IMR-90 (cell line): Measurements from ENCODE around the gene RAB2B. TPM values are rescaled to one million over a fixed set of nuclear protein-coding genes. Genes with fewer than 3 reads are reported as not detected.

Experiments
- ATAC-seq: fragments of 200-7000 bp; cut with Tn5 transposase; 2 replicates; pipeline ENCODE4 v1.9.1; 2020; ENCODE audit warnings: low read depth, mild to moderate bottlenecking, moderate library complexity
- BruUV-seq: library from RNA; stranded (reverse); fragments of 400-500 nt; replicated peaks from 2 replicates; lab custom pipeline; 2021; lab: Mats Ljungman, UMichigan
- CTCF ChIA-PET: fragments of 300-600 bp; formaldehyde crosslinking; extraction: SDS; loops from one replicate; lab custom pipeline; 2021; ENCODE audit warnings: antibody characterized with exemption; lab: Yijun Ruan, JAX
- POLR2A ChIA-PET: fragments of 300-600 bp; sonication (Branson Sonifier 250); formaldehyde crosslinking; loops from one replicate; lab custom pipeline; 2022; ENCODE audit warnings: antibody characterized with exemption; ENCODE audit not compliant: unreplicated experiment; lab: Charles Lee
- DNase-seq: peaks from one replicate; pipeline ENCODE4 v3.0.0; 2013
- H2AFZ ChIP-seq: replicated peaks from 2 replicates; pipeline ENCODE3; 2013; ENCODE audit warnings: low read length, mild to moderate bottlenecking; ENCODE audit not compliant: poor library complexity
- H2AK5ac ChIP-seq: 2 replicates; pipeline ENCODE4 v1.6.1; 2013; ENCODE audit warnings: low read depth, low read length, inconsistent platforms
- H2AK9ac ChIP-seq: replicated peaks from 2 replicates; pipeline ENCODE3; 2013; ENCODE audit warnings: mild to moderate bottlenecking, low read depth, low read length, moderate library complexity; ENCODE audit not compliant: poor library complexity
- H2BK120ac ChIP-seq: 2 replicates; pipeline ENCODE4 v1.6.1; 2013; ENCODE audit warnings: low read depth, low read length, inconsistent platforms
- H2BK15ac ChIP-seq: 3 replicates; pipeline ENCODE4 v1.6.1; 2013; ENCODE audit warnings: low read depth, low read length, inconsistent platforms
- H2BK20ac ChIP-seq: 2 replicates; pipeline ENCODE4 v1.6.1; 2013; ENCODE audit warnings: low read depth, mild to moderate bottlenecking, inconsistent platforms, low read length, moderate library complexity
- H2BK5ac ChIP-seq: 2 replicates; pipeline ENCODE4 v1.6.1; 2013; ENCODE audit warnings: mild to moderate bottlenecking, low read depth, low read length, inconsistent platforms; ENCODE audit not compliant: poor library complexity, severe bottlenecking
- H3K14ac ChIP-seq: replicated peaks from 2 replicates; pipeline ENCODE4 v1.6.1; 2013; ENCODE audit warnings: low read depth, low read length, inconsistent platforms
- H3K18ac ChIP-seq: 2 replicates; pipeline ENCODE4 v1.6.1; 2013; ENCODE audit warnings: low read depth, low read length, control low read depth
- H3K23ac ChIP-seq: 2 replicates; pipeline ENCODE4 v1.6.1; 2013; ENCODE audit warnings: low read depth, low read length, inconsistent platforms
- H3K27ac ChIP-seq: 2 replicates; pipeline ENCODE4 v1.5.1; 2013; ENCODE audit warnings: mild to moderate bottlenecking, control low read depth, low read length; ENCODE audit not compliant: insufficient read depth
- H3K27me3 ChIP-seq: 2 replicates; pipeline ENCODE4 v1.6.1; 2013; ENCODE audit warnings: low read length; ENCODE audit not compliant: control insufficient read depth, insufficient read depth
- H3K36me3 ChIP-seq: 2 replicates; pipeline ENCODE4 v1.6.1; 2013; ENCODE audit warnings: low read length, mixed read lengths; ENCODE audit not compliant: control insufficient read depth, insufficient read depth
- H3K4ac ChIP-seq: 2 replicates; pipeline ENCODE4 v1.6.1; 2013; ENCODE audit warnings: low read depth, low read length, inconsistent platforms
- H3K4me1 ChIP-seq: 2 replicates; pipeline ENCODE4 v1.6.1; 2013; ENCODE audit warnings: low read length, mixed read lengths; ENCODE audit not compliant: control insufficient read depth, insufficient read depth
- H3K4me2 ChIP-seq: 2 replicates; pipeline ENCODE4 v1.6.1; 2013; ENCODE audit warnings: low read depth, mild to moderate bottlenecking, control low read depth, low read length, moderate library complexity
- H3K4me3 ChIP-seq: 2 replicates; pipeline ENCODE4 v1.5.1; 2013; ENCODE audit warnings: low read depth, mild to moderate bottlenecking, control low read depth, low read length, moderate library complexity; ENCODE audit not compliant: insufficient read depth
- H3K56ac ChIP-seq: 2 replicates; pipeline ENCODE4 v1.6.1; 2013; ENCODE audit warnings: low read length, inconsistent platforms; ENCODE audit not compliant: insufficient read depth; ENCODE audit errors: extremely low read depth
- H3K79me1 ChIP-seq, 2 experiments: 2 replicates each; pipeline ENCODE4 v1.6.1; 2013; ENCODE audit warnings: low read length in 2 of 2, inconsistent platforms in 1 of 2, low read depth in 1 of 2
- H3K9ac ChIP-seq: 2 replicates; pipeline ENCODE4 v1.6.1; 2013; ENCODE audit warnings: low read depth, low read length, control low read depth
- H3K9me1 ChIP-seq: 2 replicates; pipeline ENCODE4 v1.6.1; 2013; ENCODE audit warnings: low read length, inconsistent platforms; ENCODE audit not compliant: insufficient read depth
- H3K9me3 ChIP-seq: 2 replicates; pipeline ENCODE4 v1.6.1; 2013; ENCODE audit warnings: low read length; ENCODE audit not compliant: control insufficient read depth, insufficient read depth
- H4K20me1 ChIP-seq: 2 replicates; pipeline ENCODE4 v1.6.1; 2013; ENCODE audit warnings: low read length, inconsistent platforms; ENCODE audit not compliant: insufficient read depth
- H4K5ac ChIP-seq: 2 replicates; pipeline ENCODE4 v1.6.1; 2013; ENCODE audit warnings: mild to moderate bottlenecking, low read depth, low read length, control low read depth
- H4K8ac ChIP-seq, 2 experiments: 2 replicates each; pipeline ENCODE4 v1.6.1; 2013; ENCODE audit warnings: low read depth in 2 of 2, low read length in 2 of 2, control low read depth in 1 of 2, inconsistent platforms in 1 of 2
- H4K91ac ChIP-seq: 2 replicates; pipeline ENCODE4 v1.6.1; 2013; ENCODE audit warnings: low read depth, low read length, inconsistent platforms; ENCODE audit not compliant: insufficient read depth
- BHLHE40 ChIP-seq: fragments of 150-350 bp; IDR thresholded peaks from 2 replicates; pipeline ENCODE4 v1.6.1; 2016; ENCODE audit warnings: mild to moderate bottlenecking, low read depth, low read length
- CEBPB ChIP-seq: IDR thresholded peaks from 2 replicates; pipeline ENCODE4 v1.6.1; 2012; ENCODE audit warnings: low read depth, low read length, improper control_type of control experiment
- CHD1 ChIP-seq: IDR thresholded peaks from 2 replicates; pipeline ENCODE4 v1.6.1; 2012; ENCODE audit warnings: low read depth, low read length, improper control_type of control experiment
- CTCF ChIP-seq: conservative IDR thresholded peaks from 2 replicates; pipeline ENCODE4 v1.5.1; 2012; ENCODE audit warnings: mild to moderate bottlenecking, low read depth, low read length, improper control_type of control experiment
- ELK1 ChIP-seq: fragments of 150-350 bp; IDR thresholded peaks from 2 replicates; pipeline ENCODE4 v1.6.1; 2016; ENCODE audit warnings: low read depth, mild to moderate bottlenecking, low read length, moderate library complexity, borderline replicate concordance
- FOS ChIP-seq: fragments of 150-350 bp; IDR thresholded peaks from 2 replicates; pipeline ENCODE4 v1.6.1; 2016; ENCODE audit warnings: low read depth, low read length
- MAFK ChIP-seq: IDR thresholded peaks from 2 replicates; pipeline ENCODE4 v1.6.1; 2012; ENCODE audit warnings: low read depth, low read length, improper control_type of control experiment
- MAZ ChIP-seq: IDR thresholded peaks from 2 replicates; pipeline ENCODE4 v1.6.1; 2012; ENCODE audit warnings: low read depth, mild to moderate bottlenecking, low read length, improper control_type of control experiment, moderate library complexity, borderline replicate concordance
- MXI1 ChIP-seq: IDR thresholded peaks from 2 replicates; pipeline ENCODE4 v1.6.1; 2012; ENCODE audit warnings: low read depth, mild to moderate bottlenecking, low read length, moderate library complexity, borderline replicate concordance
- NFE2L2 ChIP-seq: fragments of 150-350 bp; IDR thresholded peaks from 2 replicates; pipeline ENCODE4 v1.6.1; 2016; ENCODE audit warnings: low read depth, mild to moderate bottlenecking, low read length
- POLR2A ChIP-seq: IDR thresholded peaks from 2 replicates; pipeline ENCODE4 v1.6.1; 2012; ENCODE audit warnings: mild to moderate bottlenecking, low read depth, low read length
- RAD21 ChIP-seq: IDR thresholded peaks from 2 replicates; pipeline ENCODE4 v1.6.1; 2012; ENCODE audit warnings: low read length, improper control_type of control experiment
- RCOR1 ChIP-seq: IDR thresholded peaks from 2 replicates; pipeline ENCODE4 v1.6.1; 2012; ENCODE audit warnings: mild to moderate bottlenecking, low read length, improper control_type of control experiment; ENCODE audit not compliant: insufficient replicate concordance
- RFX5 ChIP-seq: IDR thresholded peaks from 2 replicates; pipeline ENCODE4 v1.8.0; 2012; ENCODE audit warnings: low read depth, mild to moderate bottlenecking, low read length, moderate library complexity
- SMC3 ChIP-seq: fragments of 150-350 bp; IDR thresholded peaks from 2 replicates; pipeline ENCODE4 v1.6.1; 2016; ENCODE audit warnings: low read depth, mild to moderate bottlenecking, antibody characterized with exemption, low read length, moderate library complexity
- WGBS, 2 experiments: methylation state at CpG; one replicate each; pipeline versions ENCODE4 v1.1.5 to v1.1.7; 2013; ENCODE audit warnings: missing lambda C conversion rate in 2 of 2; ENCODE audit not compliant: insufficient read length in 1 of 2; ENCODE audit errors: extremely low coverage in 2 of 2; 5-methylcytosine and 5-hydroxymethylcytosine counted together
- dilution Hi-C: fragments of 300-500 bp; cut with HindIII; formaldehyde crosslinking; loops from one replicate; pipeline ENCODE4 v1.14.3; 2018; ENCODE audit warnings: low sequenced_read_pairs; ENCODE audit not compliant: unreplicated experiment
- in situ Hi-C: fragments of 300-500 bp; cut with MboI; formaldehyde crosslinking; loops from 3 replicates; pipeline ENCODE4 v1.14.3; 2019; ENCODE audit warnings: low sequenced_read_pairs, inconsistent platforms, mixed read lengths
- intact Hi-C: fragments of 100-400 bp; cut with micrococcal nuclease; formaldehyde crosslinking; loops from 2 replicates; pipeline ENCODE4 v1.10.0; 2022
- polyA plus RNA-seq, 3 experiments: library from polyadenylated mRNA; depleted of rRNA; stranded (reverse); fragments of >200 nt; gene quantifications; 2 replicates each; pipeline ENCODE4 v1.2.3, GENCODE V29; 2012; ENCODE audit warnings: low replicate concordance in 1 of 3
- total RNA-seq: library from RNA; depleted of rRNA; stranded (reverse); fragments of >200 nt; gene quantifications from 2 replicates; pipeline ENCODE4 v1.2.3, GENCODE V29; 2012
- TF ChIP-seq, protein P1 (sequence below): fragments of 150-350 bp; IDR thresholded peaks from 2 replicates; pipeline ENCODE4 v1.6.1; 2017; ENCODE audit warnings: mild to moderate bottlenecking, antibody characterized with exemption, low read length, low read depth

RAB2B gene
- total and polyA plus RNA-seq, 2 of the 4 experiments (the other 2 are of a cell fraction) = 17.1 to 26.2 TPM

DNA sequence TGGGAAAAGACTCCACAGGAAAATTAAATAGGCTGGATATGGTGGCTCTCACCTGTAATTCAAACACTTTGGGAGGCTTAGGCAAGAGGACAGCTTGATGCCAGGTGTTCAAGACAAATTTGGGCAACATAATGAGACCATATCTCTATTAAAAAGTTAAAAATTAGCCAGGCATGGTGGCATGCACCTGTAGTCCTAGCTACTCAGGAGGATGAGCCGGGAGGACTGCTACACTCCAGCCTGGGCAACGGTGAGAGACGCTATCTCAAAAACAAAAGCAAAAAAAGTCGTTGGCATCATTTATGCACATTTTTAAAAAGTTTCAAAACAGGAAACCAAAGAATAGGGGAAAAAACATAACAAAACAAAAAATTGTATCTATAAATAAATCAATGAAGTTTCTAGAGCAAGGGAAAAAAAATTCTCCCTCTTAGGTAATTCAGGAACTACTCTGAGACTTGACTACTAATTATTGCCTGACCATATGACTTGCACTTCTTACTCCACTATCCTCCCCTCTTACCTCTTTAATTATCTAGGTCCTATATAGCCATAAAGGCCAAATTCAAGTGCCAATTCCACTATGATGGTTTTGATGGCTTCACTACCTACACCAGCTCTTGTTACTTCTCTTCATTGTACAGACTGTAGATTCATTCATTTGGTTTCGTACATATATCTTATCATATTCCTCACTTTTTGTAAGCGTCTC is 32.8 kb upstream of the RAB2B start:
- in situ Hi-C loops (no loop called here), dilution Hi-C loops (no loop called here), intact Hi-C loops (loop anchor here (1.0 to 5.0 kb wide), 2 partner anchors 8 to 48 kb away; no protein-coding TSS in a partner anchor)
- H2AK5ac ChIP-seq = no peak overlapping the region
- H2AFZ ChIP-seq = no peak overlapping the region
- no peaks in the 10 kb centered on the region for H3K27me3 ChIP-seq
- H3K56ac ChIP-seq = no peak overlapping the region
- H3K4ac ChIP-seq = no peak overlapping the region
- ChIA-PET POLR2A (no interaction called here), CTCF (no interaction called here)
- peak overlapping the region; percentile 94 for H3K4me2 ChIP-seq
- H3K18ac ChIP-seq = no peak overlapping the region
- H4K8ac ChIP-seq = no peak overlapping the region
- H2BK20ac ChIP-seq = no peak overlapping the region
- no TSS peak for BruUV-seq
- no peak overlapping the region for H4K91ac ChIP-seq
- no peak overlapping the region for H2BK15ac ChIP-seq
- TF ChIP-seq MAZ (no peak), MAFK (no peak), CHD1 (no peak), NFE2L2 (no peak), SMC3 (no peak), FOS (no peak), RCOR1 (no peak), RFX5 (no peak), BHLHE40 (no peak), CEBPB (no peak), RAD21 (no peak), MXI1 (no peak), ELK1 (no peak), POLR2A (no peak), CTCF (no peak)
- TF ChIP-seq, protein P1, sequence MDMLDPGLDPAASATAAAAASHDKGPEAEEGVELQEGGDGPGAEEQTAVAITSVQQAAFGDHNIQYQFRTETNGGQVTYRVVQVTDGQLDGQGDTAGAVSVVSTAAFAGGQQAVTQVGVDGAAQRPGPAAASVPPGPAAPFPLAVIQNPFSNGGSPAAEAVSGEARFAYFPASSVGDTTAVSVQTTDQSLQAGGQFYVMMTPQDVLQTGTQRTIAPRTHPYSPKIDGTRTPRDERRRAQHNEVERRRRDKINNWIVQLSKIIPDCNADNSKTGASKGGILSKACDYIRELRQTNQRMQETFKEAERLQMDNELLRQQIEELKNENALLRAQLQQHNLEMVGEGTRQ = no peak
- WGBS, 2 experiments = no CpG with 5 or more reads among the region's 6 CpGs
- peaks cover 3% of the 10 kb centered on the region for H3K36me3 ChIP-seq
- no peak overlapping the region for H3K14ac ChIP-seq
- no peaks in the 10 kb centered on the region for H3K9me3 ChIP-seq
- no peak overlapping the region for H3K27ac ChIP-seq
- ATAC-seq = no peak
- H4K5ac ChIP-seq = no peak overlapping the region
- H3K9me1 ChIP-seq = no peaks in the 10 kb centered on the region; the same call in 1 of the 2 replicates
- no peak overlapping the region for H2BK120ac ChIP-seq
- no peak overlapping the region for H3K9ac ChIP-seq
- H2BK5ac ChIP-seq = no peak overlapping the region
- H3K79me1 ChIP-seq = peaks cover 10 to 37% of the 10 kb centered on the region in 2 experiments
- no peak for DNase-seq
- no peaks in the 10 kb centered on the region for H3K4me1 ChIP-seq
- H4K20me1 ChIP-seq = no peaks in the 10 kb centered on the region
- H3K4me3 ChIP-seq = no peak overlapping the region; the same call in 1 of the 2 replicates
- no peak overlapping the region for H2AK9ac ChIP-seq
- H3K23ac ChIP-seq = no peak overlapping the region; the same call in 1 of the 2 replicates
